OCI-LY7 (cell line): Measurements from ENCODE around the gene NACC2.

Experiments
- CTCF ChIP-seq: fragments of 200-600 bp; sonication (generic); conservative IDR thresholded peaks from 2 replicates; pipeline ENCODE4 v1.5.1; 2014; ENCODE audit warnings: mild to moderate bottlenecking, antibody characterized with exemption, low read length, moderate library complexity, mixed read lengths
- EZH2phosphoT487 ChIP-seq: fragments of 200-600 bp; sonication (generic); IDR thresholded peaks from 2 replicates; pipeline ENCODE4 v1.6.1; 2018; ENCODE audit warnings: low read depth, borderline replicate concordance, mild to moderate bottlenecking, mixed run types, antibody characterized with exemption, low read length, moderate library complexity, mixed read lengths

GRCh38 chr9:136079916-136080246 is 15.2 kb downstream of the NACC2 start:
- no peak for TF ChIP-seq CTCF
- TF ChIP-seq EZH2phosphoT487: no peak
